Activated CD4-positive, alpha-beta T cell treated with anti-CD3 and anti-CD28 coated beads, Interleukin-2, Interleukin-4, amounts not matched to agents 100 ng/mL and 50 ng/mL, durations not matched to agents 16 hours and 8 hours (primary cell): ENCODE data around the gene AHRR.
"Not testable (repeated sequence)": the region's sequence is repeated elsewhere in the genome, so short reads cannot be mapped to it uniquely, and the experiment has no call there.

Source experiments
- DNase-seq: peaks from one replicate; pipeline ENCODE4 v3.0.0-alpha.2; 2020; ENCODE audit warnings: low spot score

AHRR gene

GRCh38 chr5:475704-476101 lies 154.2 kb downstream of the AHRR start:
- no peak for DNase-seq

- no peak for DNase-seq
Measured at GRCh38 chr5:476102-476813, 154.7 kb downstream of the AHRR start.

- no peak for DNase-seq
Measured at GRCh38 chr5:476814-477175, 155.3 kb downstream of the AHRR start.

DNA sequence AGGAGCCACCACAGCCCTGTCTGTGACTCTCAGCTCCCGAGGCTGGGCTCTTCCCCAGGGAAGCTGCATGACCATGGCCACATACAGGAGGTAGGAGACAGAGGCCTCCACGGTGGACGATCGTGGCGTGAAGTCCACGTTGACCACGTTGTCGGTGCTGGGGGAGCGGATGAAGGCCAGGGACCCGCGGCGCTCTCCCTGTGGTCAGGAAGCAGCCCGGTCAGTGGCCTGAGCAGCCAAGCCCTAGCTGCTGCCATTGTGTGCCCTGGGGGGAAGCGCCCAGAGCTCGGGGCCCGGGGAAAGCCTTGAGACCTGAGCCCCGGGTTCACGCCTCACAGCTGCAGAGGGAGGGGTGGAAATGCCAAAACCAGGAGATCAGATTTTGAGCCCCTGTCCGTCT lies 155.7 kb downstream of the AHRR start:
- no peak for DNase-seq

DNA sequence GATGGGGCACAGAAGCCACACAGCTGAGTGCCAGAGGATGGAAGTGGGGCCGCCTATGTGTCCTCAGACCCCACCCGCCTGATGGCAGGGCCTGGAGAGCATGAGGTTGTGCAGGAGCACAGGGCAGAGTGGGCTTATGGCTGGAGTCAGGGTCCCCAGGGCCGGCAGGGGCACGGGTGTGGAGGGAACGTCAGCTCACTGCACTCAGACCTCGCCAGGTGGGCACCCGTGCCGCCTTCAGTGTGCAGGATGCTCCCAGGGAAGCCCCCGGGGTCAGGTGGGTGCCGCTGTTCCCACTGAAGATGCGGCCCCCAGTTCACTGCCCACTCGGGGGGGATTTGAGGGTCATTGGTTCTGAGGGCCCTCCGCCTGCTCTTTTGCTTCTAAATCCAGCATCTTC lies 156.4 kb downstream of the AHRR start:
- no peak for DNase-seq

DNA sequence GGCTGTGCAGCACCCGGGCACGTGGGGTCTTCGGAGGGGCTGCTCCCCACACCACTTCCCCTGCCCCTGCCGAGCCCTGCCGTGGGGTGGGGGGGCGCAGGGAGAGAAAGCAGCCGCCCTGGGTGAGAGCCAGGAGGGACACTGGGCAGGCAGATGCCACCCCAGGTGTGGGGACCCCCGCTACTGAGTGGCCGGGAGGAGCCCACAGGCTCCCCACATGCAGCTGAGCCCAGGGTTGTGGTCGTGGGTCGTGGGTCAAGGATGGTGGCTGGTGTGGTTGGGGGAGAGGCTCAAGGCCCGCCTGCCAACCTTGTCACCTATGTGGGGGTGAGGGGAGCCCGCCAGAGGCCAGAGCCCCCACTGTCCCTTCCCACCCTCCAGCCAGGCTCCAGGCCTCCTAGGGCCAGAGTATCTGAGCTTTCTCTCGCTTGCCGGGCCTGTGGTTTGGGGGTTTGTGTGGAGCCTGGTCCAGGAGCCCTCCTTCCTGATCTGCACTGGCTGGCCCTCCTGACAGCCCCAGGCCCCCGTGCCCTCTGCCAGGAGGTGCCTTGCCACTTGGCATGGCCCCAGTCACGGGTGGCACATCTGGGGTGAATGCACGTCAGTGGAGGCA lies 157.0 kb downstream of the AHRR start:
- no peak for DNase-seq

- no peak for DNase-seq
Measured at GRCh38 chr5:478982-479535, 157.5 kb downstream of the AHRR start.

DNA sequence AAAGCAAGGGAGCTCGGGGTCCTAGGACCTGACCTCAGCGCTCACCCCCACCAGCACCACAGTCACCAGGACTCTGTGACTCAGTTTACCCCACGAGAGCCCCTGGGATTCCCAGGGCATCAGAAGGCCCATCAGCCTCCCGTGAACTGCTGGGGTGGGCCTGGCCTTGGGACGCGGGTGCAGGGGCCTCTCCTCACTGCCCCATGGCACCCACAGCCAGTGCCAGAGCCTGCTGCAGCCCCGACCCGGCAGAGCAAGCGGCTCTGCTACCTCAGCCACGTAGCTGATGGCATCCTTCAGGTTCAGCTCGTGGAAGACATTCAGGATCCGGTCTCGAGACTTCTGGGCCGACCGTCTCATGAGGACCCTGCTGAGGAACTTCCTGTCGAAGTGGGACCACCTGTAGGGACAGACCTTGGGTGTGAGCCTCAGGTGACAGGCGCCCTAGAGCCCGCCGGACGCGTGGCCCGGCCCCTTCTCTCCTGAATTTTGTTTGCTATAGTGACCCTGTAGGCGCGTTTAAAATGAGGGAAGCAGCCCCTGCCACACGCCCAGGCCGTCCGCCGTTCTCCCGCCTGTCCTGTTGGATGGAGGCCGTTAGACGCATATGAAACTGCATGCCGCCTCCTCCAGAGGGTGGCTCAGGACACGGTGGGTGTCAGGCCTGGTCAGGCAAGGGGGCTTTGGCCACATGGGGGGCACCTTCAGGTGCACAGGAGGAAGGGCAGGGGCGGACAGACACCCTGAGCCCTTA lies 158.2 kb downstream of the AHRR start:
- no peak for DNase-seq

- DNase-seq = no peak
Measured at GRCh38 chr5:481347-481746, 159.8 kb downstream of the AHRR start.

- no peak for DNase-seq
Measured at GRCh38 chr5:482021-482420, 160.5 kb downstream of the AHRR start.

GRCh38 chr5:482506-482905 lies 161.0 kb downstream of the AHRR start:
- no peak for DNase-seq

DNA sequence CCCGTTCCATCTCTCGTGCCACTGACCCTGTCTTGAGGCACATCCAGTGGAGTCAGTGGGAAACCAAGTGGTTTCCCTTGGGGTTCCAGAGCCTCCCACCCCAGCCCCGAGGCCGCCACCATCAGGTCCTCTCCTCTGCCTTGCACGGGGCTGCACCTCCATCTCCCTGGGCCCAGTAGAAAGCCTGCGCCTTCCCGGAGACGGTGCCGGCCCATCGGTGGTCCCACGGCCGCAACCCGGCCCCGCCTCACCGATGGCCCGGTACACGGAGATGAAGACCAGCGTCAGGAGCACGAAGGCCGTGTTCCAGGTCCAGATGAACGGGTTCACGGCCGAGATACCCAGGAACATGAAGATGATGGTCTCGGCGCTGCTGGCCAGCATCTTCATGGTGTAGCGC lies 161.5 kb downstream of the AHRR start:
- no peak for DNase-seq

- DNase-seq = no peak
Measured at GRCh38 chr5:483434-484140, 162.1 kb downstream of the AHRR start.

DNA sequence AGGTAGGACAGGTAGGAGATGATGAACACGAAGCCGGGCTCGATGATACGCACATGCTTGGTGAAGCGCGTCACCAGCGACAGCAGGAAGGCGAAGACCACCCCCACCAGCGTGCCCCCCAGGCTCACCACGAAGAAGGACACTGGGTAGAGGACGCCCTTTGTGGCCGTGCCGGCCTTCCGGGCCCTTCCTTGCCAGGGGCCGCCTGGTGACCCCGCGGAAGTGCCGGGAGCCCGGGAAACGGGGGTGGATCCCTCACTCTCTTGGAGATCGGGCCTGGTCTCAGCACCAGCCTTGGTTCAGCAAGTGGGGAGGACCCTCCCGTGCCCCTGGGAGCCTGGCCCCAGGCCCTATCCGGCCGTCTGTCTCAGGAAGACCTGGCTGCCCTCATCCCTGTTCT lies 163.0 kb downstream of the AHRR start:
- no peak for DNase-seq

- DNase-seq = no peak
Measured at GRCh38 chr5:485113-485945, 163.8 kb downstream of the AHRR start.

DNA sequence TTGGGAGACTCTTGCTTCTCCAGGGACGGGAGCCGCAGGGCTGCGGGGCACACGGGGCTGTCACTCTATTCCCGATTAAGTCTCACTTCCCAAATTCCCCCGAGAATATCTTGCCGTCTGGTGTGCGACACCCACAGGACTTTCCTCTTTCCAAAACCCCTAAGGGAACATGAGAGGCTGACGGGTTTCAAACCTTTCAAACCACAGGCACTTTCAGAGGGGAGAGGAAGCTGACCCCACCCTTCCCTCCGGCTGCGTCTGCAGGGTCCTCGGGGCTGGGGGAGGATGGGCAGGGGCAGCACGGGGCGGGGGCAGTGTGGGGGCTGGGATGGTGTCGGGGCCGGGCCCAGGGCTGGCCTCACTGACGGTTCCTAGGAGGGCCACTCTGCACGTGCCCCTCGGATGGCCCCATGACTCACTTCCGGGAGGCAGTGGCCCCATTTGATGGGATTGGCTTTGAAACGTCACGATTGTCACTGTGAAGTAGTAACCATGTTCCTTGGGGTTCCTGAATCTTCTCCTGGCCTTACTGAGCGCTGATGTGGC lies 164.5 kb downstream of the AHRR start:
- no peak for DNase-seq

GRCh38 chr5:486597-486996 lies 165.1 kb downstream of the AHRR start:
- DNase-seq = not testable (repeated sequence)
